Liver (tissue), 3 donors: ENCODE results near the gene ARHGAP23.

Source experiments
- ATF3 ChIP-seq: IDR thresholded peaks from 2 replicates; pipeline ENCODE4 v1.6.1; 2016; ENCODE audit warnings: antibody characterized with exemption
- CTCF ChIP-seq: fragments of 150-350 bp; IDR thresholded peaks from 2 replicates; pipeline ENCODE4 v1.5.1; 2017; ENCODE audit warnings: improper control_type of control experiment, low read depth, low read length; ENCODE audit not compliant: missing input control
- JUND ChIP-seq, 2 donors: IDR thresholded peaks; 2 replicates each; pipeline ENCODE4 v1.6.1; 2016; ENCODE audit warnings: antibody characterized with exemption in 2 of 2
- MAX ChIP-seq: IDR thresholded peaks from 2 replicates; pipeline ENCODE4 v1.6.1; 2016; ENCODE audit warnings: antibody characterized with exemption
- RAD21 ChIP-seq, 2 donors: IDR thresholded peaks; 2 replicates each; pipeline ENCODE4 v1.6.1; 2016; ENCODE audit warnings: antibody characterized with exemption in 2 of 2, mild to moderate bottlenecking in 2 of 2
- REST ChIP-seq: IDR thresholded peaks from 2 replicates; pipeline ENCODE4 v1.6.1; 2016; ENCODE audit warnings: antibody characterized with exemption, mild to moderate bottlenecking
- SP1 ChIP-seq: IDR thresholded peaks from 2 replicates; pipeline ENCODE4 v1.6.1; 2018; ENCODE audit warnings: antibody characterized with exemption, mild to moderate bottlenecking
- TAF1 ChIP-seq: conservative IDR thresholded peaks from 2 replicates; pipeline ENCODE4 v1.6.1; 2016; ENCODE audit warnings: antibody characterized with exemption, mild to moderate bottlenecking
- YY1 ChIP-seq: IDR thresholded peaks from 2 replicates; pipeline ENCODE4 v1.6.1; 2016; ENCODE audit warnings: antibody characterized with exemption, mild to moderate bottlenecking
- ZBTB33 ChIP-seq: IDR thresholded peaks from 2 replicates; pipeline ENCODE4 v1.6.1; 2016; ENCODE audit warnings: antibody characterized with exemption
- donor health status: healthy.
- donor health status: healthy.

- no peak for TF ChIP-seq REST
- no peak for TF ChIP-seq CTCF
- TF ChIP-seq RAD21 (IDR thresholded peaks at IDR 0.05), result no peak
- no peak for TF ChIP-seq MAX
- no peak for TF ChIP-seq ZBTB33
- no peak for TF ChIP-seq TAF1
- no peak for TF ChIP-seq YY1
- no peak for TF ChIP-seq SP1
- TF ChIP-seq ATF3, result no peak
- no peak for TF ChIP-seq JUND (IDR thresholded peaks at IDR 0.05)
Measured at GRCh38 chr17:38543403-38544174, 115.3 kb downstream of the ARHGAP23 start.
